GM19455 (cell line): ENCODE results near the gene SLC25A53.
"Not testable (repeated sequence)": the region's sequence is repeated elsewhere in the genome, so short reads cannot be mapped to it uniquely, and the experiment has no call there.

Experiments used
- ATAC-seq: cut with Tn5 transposase; IDR thresholded peaks from one replicate; pipeline ENCODE4 v1.9.1; 2021; ENCODE audit not compliant: unreplicated experiment

Gene SLC25A53

DNA sequence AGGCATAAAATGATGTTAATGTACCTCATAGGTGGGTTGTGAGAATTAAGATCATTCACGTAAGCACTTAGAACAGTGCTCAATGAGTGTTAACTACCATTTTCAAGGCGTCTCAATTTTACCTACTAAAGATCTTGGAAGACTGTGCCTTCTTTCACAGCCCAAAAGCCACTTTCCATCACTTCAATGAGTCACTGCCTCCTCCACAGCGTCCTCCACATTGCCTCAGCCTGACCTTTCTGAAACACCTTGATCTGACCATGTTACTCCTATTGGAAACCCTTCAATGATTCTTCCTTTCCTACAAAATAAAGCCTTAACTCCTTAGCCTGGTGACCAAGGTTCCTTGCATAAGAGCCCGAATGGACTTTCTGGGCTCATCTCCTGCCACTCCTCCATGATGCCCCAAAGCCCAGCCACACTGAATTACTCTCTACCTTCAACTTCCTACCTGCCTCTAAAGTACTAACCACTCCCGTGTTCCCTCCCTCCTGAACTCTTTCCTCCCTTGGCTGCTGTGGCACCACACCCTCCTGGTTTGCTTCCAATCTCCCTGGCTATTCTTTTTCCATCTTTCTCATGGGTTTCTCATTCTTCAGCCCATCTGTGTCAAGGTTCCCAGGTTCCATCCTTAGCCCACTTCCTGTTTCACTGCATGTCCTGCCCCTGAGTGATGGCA lies 22.1 kb downstream of the SLC25A53 start:
- no peak for ATAC-seq

GRCh38 chrX:104130808-104131207 lies 26.0 kb downstream of the SLC25A53 start:
- ATAC-seq, result no peak

GRCh38 chrX:104126856-104127255 lies 30.0 kb downstream of the SLC25A53 start:
- ATAC-seq, result no peak

DNA sequence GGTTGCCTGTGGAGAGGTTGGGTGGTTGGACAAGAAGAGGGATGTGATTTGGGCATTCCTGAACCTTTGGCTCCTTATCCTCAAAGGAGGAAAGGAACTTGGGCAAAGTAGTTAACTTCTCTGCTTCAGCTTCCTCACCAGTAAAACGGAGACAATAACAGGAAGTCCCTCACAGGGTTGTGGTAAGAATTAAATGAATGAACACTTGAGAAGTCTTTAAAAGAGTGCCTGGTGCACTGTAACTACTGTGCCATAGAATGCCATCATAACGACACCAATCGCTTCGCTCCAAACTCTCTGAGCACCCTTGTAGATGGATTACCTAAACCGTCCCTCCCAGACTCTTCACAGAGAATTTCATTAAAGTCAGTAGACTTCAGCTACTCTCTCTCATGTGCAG lies 34.0 kb downstream of the SLC25A53 start:
- ATAC-seq, result no peak

GRCh38 chrX:104118765-104119164 lies 38.0 kb downstream of the SLC25A53 start:
- ATAC-seq, result no peak

GRCh38 chrX:104117759-104118158 lies 39.0 kb downstream of the SLC25A53 start:
- no peak for ATAC-seq

GRCh38 chrX:104113222-104113965 lies 43.4 kb downstream of the SLC25A53 start:
- ATAC-seq, result peak; percentile 43

DNA sequence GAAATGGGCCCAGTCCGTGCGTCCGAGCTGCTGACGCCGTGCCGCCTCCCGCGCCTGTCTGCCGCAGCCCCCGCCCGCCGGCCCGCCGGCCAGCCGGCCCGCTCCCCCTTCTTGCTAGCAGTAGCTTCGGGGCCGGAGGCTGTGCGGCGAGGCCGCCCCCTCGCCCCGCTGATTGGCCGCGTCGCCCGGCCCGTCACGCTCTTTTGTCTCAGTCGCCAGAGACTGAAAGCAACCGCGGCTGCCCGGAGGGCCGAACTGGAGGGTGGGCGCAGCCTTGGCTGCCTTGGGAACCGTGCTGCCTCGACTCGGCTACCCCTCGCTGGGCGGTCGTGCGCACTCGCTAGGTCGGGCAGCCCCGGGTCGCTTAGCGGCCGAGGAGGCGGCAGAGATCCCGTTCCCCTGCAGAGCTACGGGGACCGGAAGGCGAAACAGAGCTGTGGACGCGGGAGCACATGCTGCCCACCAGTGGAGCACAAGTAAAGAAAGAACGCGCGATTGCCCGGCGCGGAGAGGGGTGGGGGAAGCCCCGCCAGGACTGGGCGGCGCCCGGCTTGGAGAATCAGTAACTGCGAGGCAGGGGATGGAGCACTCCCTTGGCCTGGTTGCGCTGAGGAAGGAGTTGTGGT lies 44.4 kb downstream of the SLC25A53 start, which contains the start of gene ZCCHC18:
Gene ZCCHC18, plus strand, starts transcription at position 198 of the 626 bp plus-strand sequence. CDS start 1,589 bp downstream, outside the sequence.
- ATAC-seq, result peak; percentile 76

- not testable (repeated sequence) for ATAC-seq
Measured at GRCh38 chrX:104110491-104111240, 46.1 kb downstream of the SLC25A53 start.

DNA sequence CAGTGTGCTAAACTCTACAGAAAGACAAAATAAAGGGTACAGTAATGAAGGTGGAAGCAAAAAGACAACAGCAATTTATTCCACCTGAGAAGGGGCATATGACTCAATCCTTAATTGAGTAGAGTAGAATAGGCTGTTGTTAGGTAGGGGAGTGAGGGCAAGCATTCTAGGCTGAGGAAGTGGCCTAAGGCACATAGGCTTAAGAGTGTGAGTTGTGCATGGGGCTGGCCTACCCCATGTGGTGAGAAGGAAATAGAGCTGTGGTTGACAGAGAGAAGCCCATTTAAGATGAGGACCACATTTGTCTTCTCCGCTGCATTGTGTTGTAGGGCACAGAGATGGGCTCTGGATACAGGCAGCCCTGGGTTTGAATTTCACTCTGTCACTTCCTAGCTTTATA lies 47.9 kb downstream of the SLC25A53 start:
- ATAC-seq, result no peak

- no peak for ATAC-seq
Measured at GRCh38 chrX:104105330-104106262, 51.2 kb downstream of the SLC25A53 start.

DNA sequence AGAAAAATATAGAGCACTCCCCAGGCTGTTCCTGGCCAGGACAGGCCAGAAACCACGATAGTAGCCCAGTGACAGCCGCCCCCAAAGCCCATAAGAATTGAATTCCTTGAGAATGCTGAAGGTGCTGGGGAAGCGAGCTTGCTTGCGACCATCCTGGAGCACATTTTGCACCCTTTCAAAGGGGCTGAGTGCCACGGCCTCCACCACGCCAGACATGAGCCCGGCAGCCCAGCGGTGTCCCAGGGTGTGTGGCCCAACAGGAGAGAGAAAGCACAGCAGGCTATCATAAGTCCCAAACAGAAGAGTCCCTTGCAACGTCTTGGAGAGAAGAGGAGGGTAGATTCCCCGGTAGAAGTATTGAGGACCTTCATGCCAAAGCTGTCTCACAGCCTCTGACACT lies 52.1 kb downstream of the SLC25A53 start:
- no peak for ATAC-seq

DNA sequence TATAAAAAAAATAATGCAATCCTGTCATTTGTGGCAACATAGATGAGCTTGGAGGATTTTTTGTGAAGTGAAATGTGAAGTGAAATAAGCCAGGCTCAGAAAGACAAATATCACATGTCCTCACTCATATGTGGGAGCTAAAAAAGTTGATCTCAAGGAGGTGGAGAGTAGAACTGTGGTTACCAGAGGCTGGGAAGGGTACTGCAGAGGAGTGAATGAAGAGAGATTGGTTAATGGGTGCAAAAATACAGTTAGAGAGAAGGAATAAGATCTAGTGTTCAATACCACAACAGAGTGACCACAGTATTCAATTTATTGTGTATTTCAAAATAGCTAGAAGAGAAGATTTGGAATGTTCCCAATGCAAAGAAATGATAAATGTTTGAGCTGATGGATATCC lies 57.9 kb downstream of the SLC25A53 start:
- no peak for ATAC-seq

DNA sequence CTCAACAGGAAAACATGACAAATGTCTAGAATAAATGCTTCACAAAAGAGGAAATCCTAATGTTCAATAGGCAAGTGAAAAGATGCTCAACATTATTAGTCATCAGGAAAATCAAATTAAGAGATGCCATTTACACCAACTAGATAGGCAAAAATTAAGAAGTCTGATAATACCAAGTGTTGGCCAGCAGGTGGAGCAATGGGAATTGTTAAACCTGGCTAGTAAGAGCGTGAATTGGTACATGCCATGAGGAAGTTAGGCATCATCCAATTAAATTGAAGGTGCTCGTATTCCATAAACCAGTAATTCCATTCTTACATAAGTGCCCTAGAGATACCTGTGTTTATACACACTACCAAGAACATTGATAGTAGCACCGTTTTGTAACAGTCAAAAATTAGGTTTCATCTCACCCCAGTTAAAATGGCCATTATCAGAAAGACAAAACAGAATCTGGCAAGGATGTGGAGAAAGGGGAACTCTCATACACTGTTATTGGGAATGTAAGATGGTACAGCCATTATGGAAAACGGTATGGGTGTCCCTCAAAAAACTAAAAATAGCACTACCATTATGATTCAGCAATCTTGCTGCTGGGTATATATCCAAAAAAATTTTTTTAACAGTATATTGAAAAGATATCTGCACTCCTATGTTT lies 58.5 kb downstream of the SLC25A53 start:
- ATAC-seq, result no peak

- no peak for ATAC-seq
Measured at GRCh38 chrX:104085919-104086318, 70.9 kb downstream of the SLC25A53 start.

GRCh38 chrX:104085477-104085876 lies 71.3 kb downstream of the SLC25A53 start:
- no peak for ATAC-seq

- no peak for ATAC-seq
Measured at GRCh38 chrX:104084534-104085277, 72.1 kb downstream of the SLC25A53 start.

- no peak for ATAC-seq
Measured at GRCh38 chrX:104084063-104084462, 72.7 kb downstream of the SLC25A53 start.

GRCh38 chrX:104077854-104078253 lies 79.0 kb downstream of the SLC25A53 start:
- not testable (repeated sequence) for ATAC-seq
